HG02588 (cell line): ENCODE data around the gene BHLHA15.

ENCODE experiments used
- ATAC-seq: cut with Tn5 transposase; IDR thresholded peaks from one replicate; pipeline ENCODE4 v1.9.1; 2021; ENCODE audit warnings: mild to moderate bottlenecking, moderate library complexity; ENCODE audit not compliant: unreplicated experiment

BHLHA15 gene

DNA sequence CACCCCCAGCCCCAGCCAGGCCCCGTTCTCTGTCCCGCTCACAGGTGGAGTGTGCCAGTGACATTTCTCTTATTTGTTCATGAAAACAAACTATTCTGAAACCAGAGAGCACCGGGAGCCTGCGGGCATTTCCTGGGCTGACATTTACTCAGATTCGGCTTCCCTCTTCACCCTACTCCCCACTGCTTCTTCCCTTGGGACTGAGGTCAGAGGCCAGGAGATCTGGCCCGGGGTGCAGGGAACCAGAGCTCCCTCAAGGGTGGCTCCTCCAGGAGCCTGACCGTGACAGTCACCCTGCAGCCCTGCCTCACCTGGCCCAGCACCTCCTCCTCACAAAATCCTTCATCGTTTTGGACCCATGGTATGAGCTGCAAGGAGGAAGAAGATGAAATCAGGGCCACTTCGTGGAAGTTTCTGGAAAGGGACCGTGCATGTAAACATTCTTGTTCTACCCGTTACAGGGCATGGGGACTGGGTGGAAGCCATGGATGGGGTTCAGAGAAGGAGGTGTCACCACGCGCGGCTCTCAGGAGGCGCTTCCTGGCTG lies 12.2 kb downstream of the BHLHA15 start:
- ATAC-seq, result no peak

DNA sequence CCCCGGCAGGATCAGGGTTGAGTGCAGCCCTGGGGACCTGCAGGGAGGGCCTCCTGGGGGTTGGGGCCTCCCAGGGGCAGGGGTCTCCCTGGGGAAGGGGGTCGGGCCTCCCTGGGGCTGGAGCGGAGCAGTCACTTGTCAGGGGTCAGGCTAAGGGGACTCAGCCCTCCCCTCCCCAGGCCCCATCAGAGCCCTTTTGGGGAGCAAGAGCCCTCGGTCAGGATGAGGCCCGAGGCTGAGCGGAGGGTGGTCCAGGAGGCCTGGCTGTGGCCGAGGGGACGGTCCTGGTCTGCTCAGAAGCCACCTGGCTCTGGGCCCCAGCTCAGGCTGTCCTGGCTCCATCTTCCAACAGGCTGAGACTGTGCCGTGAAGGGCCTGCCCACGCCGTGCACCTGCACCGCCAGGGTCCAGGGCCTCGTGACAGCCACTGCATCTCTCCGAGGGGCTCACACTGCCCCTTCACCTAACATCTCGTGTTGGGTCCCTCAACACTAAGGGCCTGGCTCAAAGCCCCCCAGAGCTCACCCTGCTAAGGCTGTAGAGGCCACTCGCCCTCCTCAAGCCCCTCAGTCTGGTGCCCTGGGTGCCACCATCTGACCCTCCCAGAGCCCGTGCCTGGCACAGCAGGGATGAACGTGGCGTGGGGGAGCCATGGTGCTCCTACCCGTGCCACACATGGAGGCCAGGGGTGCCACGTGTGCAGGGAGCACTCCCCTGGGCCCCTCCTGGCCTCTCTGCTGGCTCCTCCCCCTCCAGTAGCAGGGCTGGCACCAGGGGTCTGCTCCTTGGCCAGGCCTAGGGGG lies 12.9 kb downstream of the BHLHA15 start:
- ATAC-seq, result no peak

DNA sequence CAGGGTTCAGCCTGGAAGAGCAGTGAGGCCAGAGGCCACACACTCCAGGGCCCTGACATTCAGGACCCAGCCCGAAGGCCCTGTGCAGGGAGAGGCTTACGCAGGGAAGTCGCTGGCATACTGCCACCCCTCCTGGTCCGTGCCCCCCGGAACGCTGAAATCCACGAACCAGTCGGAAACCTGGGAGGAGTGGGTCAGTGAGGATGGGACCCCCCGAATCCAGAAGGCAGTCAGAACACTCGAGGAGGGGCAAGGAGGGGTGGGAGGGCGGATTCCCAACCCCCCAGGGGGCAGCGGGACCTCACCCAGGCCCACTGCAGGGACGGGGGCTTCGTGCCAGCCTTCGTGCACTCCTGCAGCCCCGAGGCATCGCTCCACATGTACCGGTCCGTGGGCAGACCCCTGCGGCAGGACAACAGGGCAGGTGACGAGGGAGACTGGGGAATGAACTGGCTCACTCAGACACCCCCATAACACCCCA lies 13.5 kb downstream of the BHLHA15 start:
- ATAC-seq, result no peak

DNA sequence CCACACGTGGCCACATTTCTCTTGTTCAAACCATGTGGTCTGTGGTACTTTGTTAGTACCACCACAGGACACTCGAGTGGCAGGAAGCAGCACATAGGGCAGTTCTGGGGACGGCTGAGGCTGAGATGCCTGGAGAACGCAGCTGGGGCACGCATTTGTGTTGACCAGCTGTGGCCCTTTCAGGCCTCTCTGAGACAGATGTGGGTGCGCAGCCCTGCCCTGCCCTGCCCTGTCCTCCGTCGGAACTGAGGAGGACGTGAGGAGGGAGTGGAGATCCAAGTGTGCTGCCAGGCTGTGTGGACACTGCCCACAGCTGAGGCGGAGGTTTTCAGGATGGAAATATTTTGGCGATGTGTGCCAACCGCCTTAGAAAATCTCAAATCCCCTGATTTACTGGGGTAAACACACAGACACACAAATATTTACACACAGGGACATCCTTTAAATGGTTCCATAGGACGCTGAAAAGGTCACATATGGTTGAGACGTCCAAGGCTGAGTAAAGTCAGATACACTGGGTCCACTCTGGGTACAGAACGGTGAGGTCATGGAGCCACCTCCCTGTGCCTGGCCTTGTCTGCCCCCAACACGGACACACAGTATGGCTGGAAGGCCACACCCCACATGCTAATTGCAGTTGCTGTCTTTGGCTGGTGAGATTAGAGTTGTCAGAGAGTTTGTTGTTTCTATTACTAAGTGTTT lies 14.8 kb downstream of the BHLHA15 start:
- ATAC-seq, result no peak

DNA sequence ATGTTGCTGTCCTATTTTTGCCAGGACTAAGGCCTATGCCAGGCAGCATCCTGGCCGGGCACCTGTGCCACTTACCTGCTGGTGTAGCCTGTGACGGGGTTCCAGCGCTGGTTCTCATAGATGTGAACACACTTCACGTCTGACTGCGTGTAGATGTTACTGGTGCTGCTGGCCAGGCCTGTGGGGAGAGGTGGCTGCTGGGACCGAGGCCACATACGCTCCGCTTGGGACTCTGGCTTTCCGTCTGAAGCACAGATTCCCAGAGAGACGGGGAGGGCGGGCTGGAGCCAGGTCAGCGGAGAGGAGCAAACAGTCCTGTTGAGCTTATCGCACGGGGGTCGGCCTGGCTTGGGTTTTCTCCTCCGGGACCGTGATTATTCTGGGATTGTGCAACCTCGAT lies 16.7 kb downstream of the BHLHA15 start:
- ATAC-seq, result no peak

DNA sequence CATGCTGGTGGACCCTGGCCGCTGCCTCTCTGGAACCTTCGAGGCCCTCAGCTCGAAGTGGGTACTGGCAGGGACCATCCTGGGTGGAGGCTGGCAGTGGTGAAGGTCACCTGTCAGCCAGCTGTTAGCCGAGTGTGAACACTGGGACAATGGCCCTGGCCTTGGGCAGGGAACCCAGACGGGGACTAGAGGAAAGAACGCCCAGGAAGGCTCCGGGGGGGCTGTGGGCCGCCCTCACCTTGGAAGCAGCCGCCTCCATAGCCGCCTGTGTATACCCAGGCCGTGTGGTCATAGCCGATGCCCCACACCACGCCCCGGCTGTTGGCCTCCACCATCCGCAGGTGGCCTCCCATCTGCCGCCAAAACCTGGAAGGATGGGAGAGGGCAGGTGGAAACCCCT lies 17.6 kb downstream of the BHLHA15 start:
- ATAC-seq, result no peak

DNA sequence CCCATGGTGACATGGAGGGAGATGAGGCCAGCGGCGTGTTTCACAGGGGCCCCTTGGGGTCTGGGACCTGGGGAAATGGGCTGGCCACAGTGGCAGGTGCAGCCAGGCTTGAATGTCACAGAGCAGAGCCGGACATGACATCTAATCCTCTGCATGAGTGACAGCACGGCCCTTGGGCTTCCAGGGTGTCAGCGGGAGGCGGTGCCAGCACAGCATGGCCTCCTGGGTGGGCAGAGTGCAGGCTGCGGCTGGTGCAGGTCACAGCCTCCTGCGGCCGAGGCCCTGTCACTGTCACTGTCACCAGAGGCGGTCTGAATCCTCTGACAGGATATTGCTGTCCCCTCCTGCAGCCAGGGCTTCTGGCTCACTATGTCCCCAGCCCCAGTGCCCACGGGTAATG lies 18.2 kb downstream of the BHLHA15 start:
- ATAC-seq, result no peak

DNA sequence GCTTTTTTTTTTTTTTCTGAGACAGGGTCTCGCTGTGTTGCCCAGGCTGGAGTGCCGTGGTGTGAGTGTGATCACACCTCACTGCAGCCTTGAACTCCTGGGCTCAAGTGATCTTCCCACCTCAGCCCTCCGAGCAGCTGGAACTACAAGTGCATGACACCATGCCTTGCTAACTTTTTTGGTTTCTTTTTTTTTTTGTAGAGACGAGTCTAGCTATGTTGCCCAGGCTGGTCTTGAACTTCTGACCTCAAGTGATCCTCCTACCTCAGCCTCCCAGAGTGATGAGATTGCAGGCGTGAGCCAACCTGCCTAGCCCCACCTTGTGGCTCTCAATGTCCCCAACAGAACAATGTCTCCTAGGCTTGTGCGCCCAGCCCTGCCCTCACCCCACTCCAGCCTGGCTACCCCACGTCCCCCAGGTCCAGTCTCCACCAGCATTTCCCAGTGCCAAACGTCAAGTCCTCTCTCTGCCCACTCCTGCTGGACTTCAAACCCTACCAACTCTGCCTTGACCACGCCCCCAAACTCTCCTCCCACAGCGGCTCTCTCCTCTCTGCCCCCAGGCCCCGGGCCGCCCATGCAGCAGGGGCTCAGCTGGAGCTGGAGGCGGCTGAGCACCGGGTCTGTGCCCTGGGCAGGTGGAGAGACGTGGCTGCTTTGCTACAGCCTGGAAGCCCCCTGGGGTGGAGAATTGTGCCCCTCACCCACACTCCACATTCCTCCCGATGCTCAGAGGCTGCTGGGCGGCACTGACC lies 18.9 kb downstream of the BHLHA15 start:
- no peak for ATAC-seq

DNA sequence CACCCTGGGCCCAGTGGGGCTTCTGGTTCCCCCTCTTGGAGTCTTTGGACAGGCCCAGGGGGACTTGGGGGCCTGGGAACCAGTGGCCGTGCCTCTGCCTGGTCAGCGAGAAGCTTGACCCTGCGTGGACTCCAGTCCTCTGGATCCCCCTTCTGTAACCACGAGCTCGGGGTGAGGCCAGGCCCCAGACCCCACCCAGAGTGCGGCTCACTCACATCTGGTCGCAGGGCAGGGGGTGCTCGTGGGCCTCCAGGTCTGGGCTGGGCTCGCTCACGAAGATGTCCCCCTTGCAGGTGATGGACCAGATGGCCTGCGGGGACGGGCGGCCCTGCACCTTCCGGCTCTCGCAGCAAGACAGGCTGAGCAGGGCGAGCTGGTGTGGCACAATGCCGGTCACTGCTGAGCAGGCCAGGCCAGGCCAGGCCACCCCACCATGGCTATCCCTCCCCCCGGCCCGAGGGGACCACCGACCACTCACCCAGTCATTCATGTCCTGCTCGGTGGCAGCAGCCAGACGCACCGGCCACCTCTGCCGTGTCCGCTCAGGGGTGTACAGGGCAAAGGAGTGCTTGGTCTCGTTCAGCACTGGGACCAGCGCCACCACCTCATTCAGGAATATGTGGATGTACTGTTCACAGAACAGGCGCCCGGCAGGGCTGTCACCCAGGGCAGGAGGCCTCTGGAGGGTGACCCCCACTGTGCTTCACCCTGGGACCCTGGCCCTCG lies 19.7 kb downstream of the BHLHA15 start:
- ATAC-seq, result no peak

DNA sequence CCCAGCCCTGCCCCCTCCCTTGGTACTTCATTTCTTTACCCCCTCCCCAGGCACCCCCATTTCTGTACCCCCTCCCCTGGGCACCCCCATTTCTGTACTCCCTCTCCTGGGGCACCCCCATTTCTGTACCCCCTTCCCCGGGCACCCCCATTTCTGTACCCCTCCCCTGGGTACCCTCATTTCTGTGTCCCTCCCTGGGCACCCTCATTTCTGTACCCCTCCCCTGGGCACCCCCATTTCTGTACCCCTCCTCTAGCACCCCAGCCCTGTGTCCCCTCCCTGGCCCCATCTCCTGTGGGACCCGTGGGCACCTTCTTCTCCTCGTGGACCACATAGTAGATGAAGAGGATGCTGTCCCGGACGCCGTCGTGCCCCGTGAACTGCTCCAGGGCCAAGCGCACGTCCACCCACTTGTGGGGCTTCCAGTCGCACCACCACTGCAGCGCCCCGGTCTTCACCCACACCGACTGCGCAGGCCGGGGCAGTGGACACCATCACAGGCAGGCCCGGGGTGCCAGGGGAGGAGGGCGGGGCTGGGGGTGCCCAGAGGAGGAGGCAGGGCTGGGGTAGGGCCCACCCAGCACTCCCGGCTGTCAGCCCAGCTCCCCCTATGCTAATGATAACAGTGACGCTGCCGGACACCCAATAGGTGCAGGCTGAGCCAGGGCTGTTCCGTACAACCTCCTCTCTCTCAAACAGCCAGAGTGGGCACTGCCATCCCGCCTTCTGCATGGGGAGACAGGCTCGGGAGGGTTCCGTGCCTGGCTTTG lies 20.4 kb downstream of the BHLHA15 start:
- no peak for ATAC-seq

DNA sequence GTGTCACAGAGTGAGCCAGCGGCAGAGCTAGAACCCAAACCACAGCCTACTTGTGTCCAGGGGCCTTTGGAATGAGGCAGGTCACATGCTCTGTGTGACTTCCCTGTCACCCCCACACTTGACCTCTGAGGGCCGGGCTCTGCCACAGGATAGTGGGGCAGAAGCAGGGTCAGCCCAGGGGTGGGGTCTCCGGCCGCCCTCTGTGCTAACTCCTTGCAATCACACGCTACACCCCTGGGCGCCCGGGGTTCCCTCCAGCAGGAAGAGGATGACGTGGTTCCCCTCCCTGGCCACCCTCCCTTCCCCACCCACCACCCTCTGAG lies 21.0 kb downstream of the BHLHA15 start:
- no peak for ATAC-seq

DNA sequence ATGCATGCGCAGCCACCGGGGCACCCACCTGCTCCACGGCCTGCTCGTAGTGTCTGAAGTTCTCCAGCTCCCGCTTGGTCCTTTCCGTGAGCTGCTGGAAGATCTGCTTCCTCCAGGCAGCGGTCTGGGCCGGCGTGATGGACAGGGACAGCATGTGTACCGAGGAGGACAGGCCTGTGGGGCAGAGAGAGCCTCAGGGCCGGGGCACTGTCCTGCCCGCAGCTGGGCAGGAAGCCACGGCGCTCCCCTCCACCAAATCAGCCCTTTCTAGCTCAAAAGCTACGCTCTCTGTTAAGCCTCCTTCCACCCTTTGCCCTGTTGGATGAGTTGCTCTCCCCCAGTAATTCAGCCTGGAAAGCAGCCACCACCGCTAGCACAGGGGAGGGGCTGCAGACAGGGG lies 21.6 kb downstream of the BHLHA15 start:
- no peak for ATAC-seq

DNA sequence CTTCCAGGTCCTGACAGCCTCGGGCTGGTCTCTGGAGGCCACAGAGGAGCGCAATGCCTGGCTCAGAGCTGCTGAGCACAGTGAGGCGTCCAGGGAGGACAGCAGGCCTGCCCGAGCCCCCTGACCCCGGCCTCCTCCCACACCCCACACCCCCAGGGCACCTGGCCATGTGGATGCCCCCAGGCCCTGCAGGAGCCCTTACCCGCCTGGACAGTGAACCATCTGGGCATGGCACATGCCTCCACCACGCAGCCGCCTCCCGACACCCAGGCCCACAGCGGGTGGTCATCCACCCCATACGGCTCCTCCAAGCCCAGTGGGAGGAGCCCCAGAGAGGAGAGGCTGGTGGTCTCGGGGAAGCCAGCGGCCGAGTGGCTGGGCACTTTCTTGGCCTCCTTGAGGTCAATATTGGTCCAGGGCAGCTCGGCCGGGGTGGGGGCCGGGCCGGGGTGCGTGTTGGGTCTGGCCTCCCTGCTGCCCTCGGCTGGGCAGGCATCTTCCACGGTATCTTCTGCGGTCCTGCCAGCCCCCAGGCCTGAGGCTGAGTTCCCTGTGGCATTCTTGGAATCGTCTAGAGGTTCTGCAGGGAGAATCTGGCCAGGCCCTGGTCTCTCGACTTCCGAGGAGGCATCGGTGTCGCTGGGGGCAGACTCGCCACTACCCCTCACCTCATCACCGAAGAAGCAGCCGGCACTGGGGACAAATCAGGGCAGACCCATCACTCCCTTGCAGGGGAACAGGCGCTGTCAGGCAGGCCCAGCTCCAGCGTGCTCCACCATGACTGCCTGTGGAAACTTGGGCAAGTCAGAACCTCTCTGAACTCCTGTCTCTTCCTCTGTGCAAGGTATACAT lies 22.2 kb downstream of the BHLHA15 start:
- no peak for ATAC-seq

DNA sequence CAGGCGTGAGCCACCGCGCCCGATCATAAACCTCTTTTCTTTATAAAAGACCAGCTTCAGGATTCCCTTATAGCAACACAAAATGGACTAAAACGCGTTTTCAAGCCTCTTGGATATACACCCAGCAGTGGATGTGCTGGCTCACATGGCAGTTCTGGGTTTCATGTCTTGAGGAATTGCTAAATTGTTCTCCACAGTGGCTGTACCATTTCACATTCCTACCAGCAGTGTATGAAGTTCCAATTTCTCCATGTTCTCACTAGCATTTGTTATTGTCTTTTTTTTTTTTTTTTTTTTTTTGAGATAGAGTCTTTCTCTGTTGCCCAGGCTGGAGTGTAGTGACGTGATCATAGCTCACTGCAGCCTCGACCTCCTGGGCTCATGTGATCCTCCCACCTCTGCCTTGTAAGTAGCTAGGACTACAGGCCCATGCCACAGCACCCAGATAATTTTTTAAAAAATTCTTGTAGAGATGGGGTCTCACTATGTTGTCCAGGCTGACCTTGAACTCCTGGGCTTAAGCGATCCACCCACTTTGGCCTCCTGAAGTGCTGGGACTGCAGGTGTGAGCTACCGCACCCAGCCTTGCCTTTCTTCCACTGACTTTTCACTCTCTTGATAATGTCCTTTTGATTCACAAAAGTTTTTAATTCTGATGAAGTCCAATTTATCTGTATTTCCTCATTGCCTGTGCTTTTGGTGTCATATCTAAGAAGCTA lies 23.3 kb downstream of the BHLHA15 start:
- no peak for ATAC-seq

DNA sequence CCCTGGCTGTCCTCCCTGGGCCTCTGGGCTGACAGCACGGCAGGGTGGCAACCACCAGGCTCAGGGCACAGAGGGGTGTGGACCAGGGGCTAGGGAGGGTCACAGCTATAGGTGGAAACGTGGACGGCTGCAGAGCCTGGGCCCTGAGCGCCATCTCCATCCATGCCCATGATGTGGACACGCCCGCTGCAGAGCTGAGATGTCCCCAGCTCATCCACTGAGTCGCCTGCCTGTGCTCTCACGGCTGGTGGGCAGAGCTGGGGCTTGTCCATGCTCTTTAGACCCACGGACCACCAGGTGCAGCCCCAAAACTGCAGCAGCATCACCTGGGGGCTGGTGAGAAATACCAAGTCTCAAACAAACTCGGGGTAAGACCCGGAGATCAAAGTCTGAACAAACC lies 24.7 kb downstream of the BHLHA15 start:
- ATAC-seq, result no peak

DNA sequence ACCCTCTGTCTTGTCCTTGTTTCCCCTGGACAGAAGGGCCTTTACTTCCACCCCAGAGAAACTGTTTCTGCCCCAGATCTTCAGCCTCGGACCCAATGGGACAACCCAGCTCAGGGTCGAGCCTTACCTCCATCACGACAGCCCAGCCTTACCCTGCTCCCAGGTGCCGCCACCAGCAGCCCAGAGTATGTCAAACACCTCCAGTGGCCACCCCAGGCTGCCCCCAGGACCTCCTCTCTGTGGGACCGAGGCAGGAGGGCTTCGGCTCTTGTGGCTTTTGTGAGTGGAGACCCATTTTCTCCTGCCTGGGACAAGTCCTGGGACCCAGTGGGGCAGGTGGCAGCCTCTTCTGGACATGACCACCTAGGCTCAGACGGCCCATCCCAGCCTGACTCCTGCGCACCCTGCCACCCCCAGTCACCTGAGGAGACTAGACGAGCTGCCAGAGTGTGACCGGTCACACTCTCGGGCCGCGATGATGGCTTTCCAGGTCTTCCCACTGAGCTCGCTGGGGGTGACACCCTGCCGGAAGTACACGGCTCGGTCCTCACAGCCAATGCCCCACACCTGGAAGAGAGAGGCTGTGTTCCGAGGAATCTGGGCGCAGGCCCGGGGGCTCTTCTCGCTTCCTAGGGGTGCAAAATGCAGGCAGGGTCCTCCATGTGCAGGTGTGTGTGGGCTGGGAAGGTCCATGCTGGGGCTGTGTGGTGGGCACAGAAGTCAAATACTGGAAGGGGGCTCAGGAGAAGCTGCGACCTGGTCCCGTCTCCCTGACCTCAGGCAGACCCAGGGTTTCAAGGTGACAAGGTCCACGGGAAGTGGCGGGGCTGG lies 25.3 kb downstream of the BHLHA15 start:
- ATAC-seq, result no peak

DNA sequence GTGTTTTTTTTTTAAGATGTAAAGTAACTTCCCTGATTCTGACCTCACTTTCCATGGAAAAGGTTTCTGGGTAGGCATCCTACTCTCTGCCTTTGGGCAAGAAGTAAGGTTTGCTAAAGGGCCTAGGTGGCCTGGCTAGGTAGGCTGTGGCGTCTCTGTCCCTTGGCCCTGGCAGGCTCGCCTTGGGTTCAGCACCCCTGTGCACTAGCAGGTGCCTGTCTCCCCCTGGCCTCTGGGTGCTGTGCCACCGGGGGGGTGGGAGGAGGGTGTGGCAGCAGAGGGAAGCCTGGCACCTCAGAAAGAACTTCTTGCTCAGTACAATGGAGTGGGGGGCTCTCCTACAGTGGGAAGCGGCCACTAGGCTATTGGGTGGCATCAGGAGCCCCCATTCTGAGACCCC lies 26.8 kb downstream of the BHLHA15 start:
- ATAC-seq, result no peak

DNA sequence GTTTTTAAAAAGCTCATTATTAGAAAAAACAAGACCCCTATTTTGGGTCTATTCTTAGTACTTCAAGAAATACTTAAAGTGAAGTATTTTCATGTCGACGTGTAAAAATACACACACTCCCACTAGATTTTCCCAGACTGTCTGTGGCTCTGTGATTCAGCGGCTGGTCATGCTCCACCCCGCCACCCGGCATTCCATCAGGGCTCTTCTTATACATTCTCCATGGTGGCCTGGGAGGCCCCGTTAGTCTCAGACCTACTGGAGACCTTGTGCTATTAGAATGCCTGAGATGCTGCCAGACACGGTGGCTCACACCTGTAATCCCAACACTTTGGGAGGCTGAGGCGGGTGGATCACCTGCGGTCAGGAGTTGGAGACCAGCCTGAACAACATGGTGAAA lies 27.7 kb downstream of the BHLHA15 start:
- ATAC-seq, result no peak
